SK-N-SH treated with all-trans-retinoic acid at 6 μM for 48 hours (cell line): ENCODE results near the gene DENND1A.

Experiments used
- ATAC-seq: fragments of 200-7000 bp; cut with Tn5 transposase; 3 replicates; pipeline ENCODE4 v1.9.1; 2020; ENCODE audit warnings: mild to moderate bottlenecking, moderate library complexity
- ARNTL ChIP-seq: fragments of 450-650 bp; formaldehyde crosslinking; IDR thresholded peaks from 2 replicates; pipeline ENCODE4 v1.5.0; 2020; ENCODE audit warnings: low read depth, mild to moderate bottlenecking, moderate library complexity, borderline replicate concordance
- BACH2 ChIP-seq: fragments of 250-450 bp; sonication (Bioruptor Pico); IDR thresholded peaks from 2 replicates; pipeline ENCODE4 v1.9.0; 2021; ENCODE audit warnings: mild to moderate bottlenecking, borderline replicate concordance
- CSDC2 ChIP-seq: fragments of 250-450 bp; sonication (Bioruptor Pico); IDR thresholded peaks from 2 replicates; pipeline ENCODE4 v1.5.0; 2020; ENCODE audit warnings: mild to moderate bottlenecking, moderate library complexity
- ESRRG ChIP-seq: fragments of 250-450 bp; sonication (Bioruptor Pico); IDR thresholded peaks from 2 replicates; pipeline ENCODE4 v1.6.1; 2021; ENCODE audit warnings: mild to moderate bottlenecking
- GLIS3 ChIP-seq: fragments of 250-450 bp; sonication (Bioruptor Pico); IDR thresholded peaks from 2 replicates; pipeline ENCODE4 v1.5.0; 2020; ENCODE audit warnings: mild to moderate bottlenecking, moderate library complexity
- ISL1 ChIP-seq: fragments of 250-450 bp; sonication (Bioruptor Pico); IDR thresholded peaks from 2 replicates; pipeline ENCODE4 v2.1.2; 2022; ENCODE audit warnings: mild to moderate bottlenecking, moderate library complexity
- OSR1 ChIP-seq: fragments of 250-450 bp; sonication (Bioruptor Pico); IDR thresholded peaks from 2 replicates; pipeline ENCODE4 v1.8.0; 2022; ENCODE audit warnings: moderate library complexity, mild to moderate bottlenecking, inconsistent platforms
- PPARA ChIP-seq: fragments of 250-450 bp; sonication (Bioruptor Pico); IDR thresholded peaks from 2 replicates; pipeline ENCODE4 v1.5.0; 2020; ENCODE audit warnings: mild to moderate bottlenecking, borderline replicate concordance
- TOX ChIP-seq: fragments of 250-450 bp; sonication (Bioruptor Pico); IDR thresholded peaks from 2 replicates; pipeline ENCODE4 v1.8.0; 2021; ENCODE audit warnings: mild to moderate bottlenecking, moderate library complexity, borderline replicate concordance
- ZC3H10 ChIP-seq: fragments of 250-450 bp; sonication (Bioruptor Pico); IDR thresholded peaks from 2 replicates; pipeline ENCODE4 v1.5.1; 2021; ENCODE audit warnings: mild to moderate bottlenecking, moderate library complexity
- ZFP30 ChIP-seq: fragments of 450-650 bp; formaldehyde crosslinking; IDR thresholded peaks from 2 replicates; pipeline ENCODE4 v1.5.0; 2022; ENCODE audit warnings: mild to moderate bottlenecking, moderate library complexity
- ZNF565 ChIP-seq: fragments of 450-650 bp; formaldehyde crosslinking; conservative IDR thresholded peaks from 2 replicates; pipeline ENCODE4 v1.5.0; 2020; ENCODE audit warnings: low read depth, mild to moderate bottlenecking, moderate library complexity
- ZNF70 ChIP-seq: fragments of 450-650 bp; formaldehyde crosslinking; IDR thresholded peaks from 2 replicates; pipeline ENCODE4 v1.5.0; 2020; ENCODE audit warnings: mild to moderate bottlenecking, moderate library complexity
- ZNF8 ChIP-seq: fragments of 450-650 bp; formaldehyde crosslinking; IDR thresholded peaks from 2 replicates; pipeline ENCODE4 v1.5.0; 2020; ENCODE audit warnings: mild to moderate bottlenecking, moderate library complexity
- TF ChIP-seq, protein P1 (sequence below): fragments of 250-450 bp; sonication (Bioruptor Pico); IDR thresholded peaks from 2 replicates; pipeline ENCODE4 v1.5.0; 2020; ENCODE audit warnings: mild to moderate bottlenecking, moderate library complexity
- TF ChIP-seq, protein P2 (sequence below): fragments of 250-450 bp; sonication (Bioruptor Pico); IDR thresholded peaks from 2 replicates; pipeline ENCODE4 v1.8.0; 2021; ENCODE audit warnings: low read depth, mild to moderate bottlenecking, moderate library complexity, borderline replicate concordance
- TF ChIP-seq, protein P3 (sequence below): fragments of 250-450 bp; sonication (Bioruptor Pico); IDR thresholded peaks from 2 replicates; pipeline ENCODE4 v1.8.0; 2020; ENCODE audit warnings: mild to moderate bottlenecking, moderate library complexity, borderline replicate concordance
- TF ChIP-seq, protein P4 (sequence below): fragments of 250-450 bp; sonication (Bioruptor Pico); IDR thresholded peaks from 2 replicates; pipeline ENCODE4 v1.5.1; 2021; ENCODE audit warnings: mild to moderate bottlenecking, moderate library complexity

Gene DENND1A

DNA sequence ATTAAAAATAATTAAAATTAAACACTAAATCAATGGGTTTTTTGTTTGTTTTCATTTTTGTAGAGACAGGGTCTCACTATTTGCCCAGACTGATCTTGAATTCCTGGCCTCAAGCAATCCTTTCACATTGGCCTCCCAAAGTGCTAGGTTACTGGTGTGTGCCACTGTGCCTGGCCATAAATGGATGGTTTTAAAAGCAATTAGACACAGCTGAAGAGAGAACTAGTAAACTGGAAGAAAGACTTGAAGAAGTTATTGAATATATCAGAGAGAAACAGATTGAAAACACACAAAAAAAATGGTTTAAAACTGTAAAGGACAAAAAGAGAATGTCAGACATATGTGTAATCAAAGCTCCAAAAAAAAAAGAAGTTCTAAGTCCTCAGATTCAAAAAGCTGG is 83.0 kb downstream of the DENND1A start:
- no peak for ATAC-seq
- TF ChIP-seq, protein P1, sequence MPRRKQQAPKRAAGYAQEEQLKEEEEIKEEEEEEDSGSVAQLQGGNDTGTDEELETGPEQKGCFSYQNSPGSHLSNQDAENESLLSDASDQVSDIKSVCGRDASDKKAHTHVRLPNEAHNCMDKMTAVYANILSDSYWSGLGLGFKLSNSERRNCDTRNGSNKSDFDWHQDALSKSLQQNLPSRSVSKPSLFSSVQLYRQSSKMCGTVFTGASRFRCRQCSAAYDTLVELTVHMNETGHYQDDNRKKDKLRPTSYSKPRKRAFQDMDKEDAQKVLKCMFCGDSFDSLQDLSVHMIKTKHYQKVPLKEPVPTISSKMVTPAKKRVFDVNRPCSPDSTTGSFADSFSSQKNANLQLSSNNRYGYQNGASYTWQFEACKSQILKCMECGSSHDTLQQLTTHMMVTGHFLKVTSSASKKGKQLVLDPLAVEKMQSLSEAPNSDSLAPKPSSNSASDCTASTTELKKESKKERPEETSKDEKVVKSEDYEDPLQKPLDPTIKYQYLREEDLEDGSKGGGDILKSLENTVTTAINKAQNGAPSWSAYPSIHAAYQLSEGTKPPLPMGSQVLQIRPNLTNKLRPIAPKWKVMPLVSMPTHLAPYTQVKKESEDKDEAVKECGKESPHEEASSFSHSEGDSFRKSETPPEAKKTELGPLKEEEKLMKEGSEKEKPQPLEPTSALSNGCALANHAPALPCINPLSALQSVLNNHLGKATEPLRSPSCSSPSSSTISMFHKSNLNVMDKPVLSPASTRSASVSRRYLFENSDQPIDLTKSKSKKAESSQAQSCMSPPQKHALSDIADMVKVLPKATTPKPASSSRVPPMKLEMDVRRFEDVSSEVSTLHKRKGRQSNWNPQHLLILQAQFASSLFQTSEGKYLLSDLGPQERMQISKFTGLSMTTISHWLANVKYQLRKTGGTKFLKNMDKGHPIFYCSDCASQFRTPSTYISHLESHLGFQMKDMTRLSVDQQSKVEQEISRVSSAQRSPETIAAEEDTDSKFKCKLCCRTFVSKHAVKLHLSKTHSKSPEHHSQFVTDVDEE = no peak
- TF ChIP-seq, protein P2, sequence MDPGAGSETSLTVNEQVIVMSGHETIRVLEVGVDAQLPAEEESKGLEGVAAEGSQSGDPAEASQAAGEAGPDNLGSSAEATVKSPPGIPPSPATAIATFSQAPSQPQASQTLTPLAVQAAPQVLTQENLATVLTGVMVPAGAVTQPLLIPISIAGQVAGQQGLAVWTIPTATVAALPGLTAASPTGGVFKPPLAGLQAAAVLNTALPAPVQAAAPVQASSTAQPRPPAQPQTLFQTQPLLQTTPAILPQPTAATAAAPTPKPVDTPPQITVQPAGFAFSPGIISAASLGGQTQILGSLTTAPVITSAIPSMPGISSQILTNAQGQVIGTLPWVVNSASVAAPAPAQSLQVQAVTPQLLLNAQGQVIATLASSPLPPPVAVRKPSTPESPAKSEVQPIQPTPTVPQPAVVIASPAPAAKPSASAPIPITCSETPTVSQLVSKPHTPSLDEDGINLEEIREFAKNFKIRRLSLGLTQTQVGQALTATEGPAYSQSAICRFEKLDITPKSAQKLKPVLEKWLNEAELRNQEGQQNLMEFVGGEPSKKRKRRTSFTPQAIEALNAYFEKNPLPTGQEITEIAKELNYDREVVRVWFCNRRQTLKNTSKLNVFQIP = no peak
- TF ChIP-seq TOX (CRISPR knock-in tag) = no peak
- TF ChIP-seq ZNF565 (CRISPR knock-in tag) = no peak
- TF ChIP-seq, protein P3, sequence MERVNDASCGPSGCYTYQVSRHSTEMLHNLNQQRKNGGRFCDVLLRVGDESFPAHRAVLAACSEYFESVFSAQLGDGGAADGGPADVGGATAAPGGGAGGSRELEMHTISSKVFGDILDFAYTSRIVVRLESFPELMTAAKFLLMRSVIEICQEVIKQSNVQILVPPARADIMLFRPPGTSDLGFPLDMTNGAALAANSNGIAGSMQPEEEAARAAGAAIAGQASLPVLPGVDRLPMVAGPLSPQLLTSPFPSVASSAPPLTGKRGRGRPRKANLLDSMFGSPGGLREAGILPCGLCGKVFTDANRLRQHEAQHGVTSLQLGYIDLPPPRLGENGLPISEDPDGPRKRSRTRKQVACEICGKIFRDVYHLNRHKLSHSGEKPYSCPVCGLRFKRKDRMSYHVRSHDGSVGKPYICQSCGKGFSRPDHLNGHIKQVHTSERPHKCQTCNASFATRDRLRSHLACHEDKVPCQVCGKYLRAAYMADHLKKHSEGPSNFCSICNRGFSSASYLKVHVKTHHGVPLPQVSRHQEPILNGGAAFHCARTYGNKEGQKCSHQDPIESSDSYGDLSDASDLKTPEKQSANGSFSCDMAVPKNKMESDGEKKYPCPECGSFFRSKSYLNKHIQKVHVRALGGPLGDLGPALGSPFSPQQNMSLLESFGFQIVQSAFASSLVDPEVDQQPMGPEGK (CRISPR knock-in tag) = no peak
- TF ChIP-seq ZFP30 = peak; percentile 96
- TF ChIP-seq BACH2 (CRISPR knock-in tag) = no peak
- no peak for TF ChIP-seq OSR1 (CRISPR knock-in tag)
- TF ChIP-seq PPARA = no peak
- TF ChIP-seq, all 23 proteins: peak for 1

DNA sequence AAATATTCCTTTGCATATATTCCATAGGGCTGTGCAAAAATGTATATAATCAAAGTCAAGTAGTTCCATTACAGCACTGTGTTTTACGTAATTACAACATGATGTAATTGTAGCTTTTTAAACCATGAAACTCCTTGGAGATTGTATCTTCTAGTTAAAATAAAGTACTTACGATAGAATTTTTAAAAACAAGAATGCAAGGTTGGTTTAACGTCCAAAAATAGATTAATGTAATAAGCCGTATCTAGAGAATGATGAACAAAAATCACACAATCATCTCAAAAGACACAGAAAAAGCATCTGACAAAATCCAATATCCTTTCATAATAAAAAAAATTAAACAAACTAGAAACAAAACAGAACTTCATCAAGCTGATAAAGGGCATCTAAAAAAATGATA is 86.2 kb downstream of the DENND1A start:
- TF ChIP-seq ARNTL (CRISPR knock-in tag) (no peak), ZC3H10 (CRISPR knock-in tag) (no peak), PPARA (no peak), ZNF8 (CRISPR knock-in tag) (no peak)
- TF ChIP-seq, protein P4, sequence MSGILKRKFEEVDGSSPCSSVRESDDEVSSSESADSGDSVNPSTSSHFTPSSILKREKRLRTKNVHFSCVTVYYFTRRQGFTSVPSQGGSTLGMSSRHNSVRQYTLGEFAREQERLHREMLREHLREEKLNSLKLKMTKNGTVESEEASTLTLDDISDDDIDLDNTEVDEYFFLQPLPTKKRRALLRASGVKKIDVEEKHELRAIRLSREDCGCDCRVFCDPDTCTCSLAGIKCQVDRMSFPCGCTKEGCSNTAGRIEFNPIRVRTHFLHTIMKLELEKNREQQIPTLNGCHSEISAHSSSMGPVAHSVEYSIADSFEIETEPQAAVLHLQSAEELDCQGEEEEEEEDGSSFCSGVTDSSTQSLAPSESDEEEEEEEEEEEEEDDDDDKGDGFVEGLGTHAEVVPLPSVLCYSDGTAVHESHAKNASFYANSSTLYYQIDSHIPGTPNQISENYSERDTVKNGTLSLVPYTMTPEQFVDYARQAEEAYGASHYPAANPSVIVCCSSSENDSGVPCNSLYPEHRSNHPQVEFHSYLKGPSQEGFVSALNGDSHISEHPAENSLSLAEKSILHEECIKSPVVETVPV (CRISPR knock-in tag) = no peak
- TF ChIP-seq, protein P2 = no peak
- ATAC-seq = no peak

DNA sequence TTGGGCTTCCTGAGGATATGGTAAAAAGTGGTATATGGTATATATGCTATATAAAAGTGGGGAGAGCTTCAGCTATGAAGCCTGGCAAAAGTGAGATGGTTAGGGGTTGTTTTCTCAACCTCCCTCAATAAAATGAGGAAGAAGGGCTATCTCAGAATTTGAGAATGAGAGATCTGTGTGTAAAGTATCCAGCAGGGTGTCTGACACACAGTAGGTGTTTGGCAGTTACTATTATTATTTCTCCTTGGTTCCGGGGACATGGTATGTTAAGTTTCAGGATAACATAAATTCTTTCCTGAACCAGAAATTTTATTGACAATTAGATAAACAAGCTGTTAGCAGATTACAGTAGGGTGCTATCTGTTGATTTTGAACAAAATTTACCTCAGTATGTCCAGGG is 94.1 kb downstream of the DENND1A start:
- ATAC-seq = no peak
- TF ChIP-seq, protein P3 (CRISPR knock-in tag) = no peak
- TF ChIP-seq PPARA (no peak), ESRRG (CRISPR knock-in tag) (no peak), ISL1 (CRISPR knock-in tag) (no peak), OSR1 (CRISPR knock-in tag) (no peak), ZNF70 (no peak), GLIS3 (CRISPR knock-in tag) (no peak), CSDC2 (CRISPR knock-in tag) (no peak), ZNF565 (CRISPR knock-in tag) (no peak), TOX (CRISPR knock-in tag) (no peak)
- TF ChIP-seq, protein P2 = no peak
- TF ChIP-seq, protein P1 = no peak
- TF ChIP-seq, protein P4 (CRISPR knock-in tag) = no peak
